ENCODE results near the gene ZNF207. TPM values are rescaled to one million over a fixed set of nuclear protein-coding genes. Genes with fewer than 3 reads are reported as not detected.
"Not testable (repeated sequence)": the region's sequence is repeated elsewhere in the genome, so short reads cannot be mapped to it uniquely, and the experiment has no call there.

The ZNF207 gene
- total RNA-seq, 1 experiment from 2014 or later: 223 TPM

DNA sequence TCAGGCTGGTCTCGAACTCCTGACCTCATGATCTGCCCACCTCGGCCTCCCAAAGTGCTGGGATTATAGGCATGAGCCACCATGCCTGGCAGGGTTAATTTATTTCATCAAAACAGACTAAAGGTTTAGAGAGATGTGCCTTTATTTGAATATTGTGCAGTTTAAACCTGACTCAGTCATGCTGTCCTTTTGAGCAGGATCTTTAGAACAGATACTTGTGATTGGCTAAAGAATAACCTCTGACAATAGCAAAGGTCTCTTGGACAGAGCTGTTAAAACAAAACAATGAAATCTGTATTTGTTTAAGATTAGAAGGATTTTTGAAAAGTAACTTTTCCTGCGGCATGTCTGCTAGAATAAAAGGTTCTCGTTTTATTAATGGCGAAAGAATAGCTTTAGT, 36.0 kb downstream of the ZNF207 start (continued):
- TF ChIP-seq ERG (CRISPR knock-in tag; IDR thresholded peaks at IDR 0.05) (no peak), KAT7 (CRISPR knock-in tag; IDR thresholded peaks at IDR 0.05; ENCODE audit: borderline replicate concordance) (no peak), STAT6 (CRISPR knock-in tag; conservative IDR thresholded peaks at IDR 0.05; ENCODE audit: low read depth) (no peak), SMAD3 (CRISPR knock-in tag; IDR thresholded peaks at IDR 0.05; ENCODE audit: borderline replicate concordance) (no peak), TEAD4 (CRISPR knock-in tag; IDR thresholded peaks at IDR 0.05) (no peak), FOXP1 (CRISPR knock-in tag; IDR thresholded peaks at IDR 0.05; ENCODE audit: borderline replicate concordance) (no peak), RORB (CRISPR knock-in tag; IDR thresholded peaks at IDR 0.05) (no peak), ATF1 (CRISPR knock-in tag; IDR thresholded peaks at IDR 0.05) (no peak), TP53 (CRISPR knock-in tag; IDR thresholded peaks at IDR 0.05) (no peak)

DNA sequence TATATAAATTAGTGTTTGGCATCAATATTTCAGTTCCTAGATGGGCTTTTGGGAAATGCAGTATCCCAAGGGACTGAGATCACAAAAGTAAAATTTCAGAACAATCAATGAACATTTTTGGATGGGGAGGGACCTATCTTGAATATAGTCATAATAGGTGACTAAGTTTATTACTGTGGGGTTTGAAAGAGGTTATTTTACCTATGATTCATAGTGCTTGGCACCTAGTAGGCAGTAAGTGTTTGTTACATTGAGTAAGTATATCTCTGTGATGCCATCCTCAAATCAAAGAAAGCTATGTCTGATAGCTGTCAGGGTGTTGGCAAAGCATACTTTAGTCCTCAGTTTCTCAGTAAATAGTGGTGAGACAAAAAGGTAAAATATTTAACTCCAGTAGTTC, 36.9 kb downstream of the ZNF207 start:
- no peak for ATAC-seq

GRCh38 chr17:32388128-32388527, 38.2 kb downstream of the ZNF207 start:
- not testable (repeated sequence) for H3K27ac Mint-ChIP-seq; H3K27me3 Mint-ChIP-seq (ENCODE audit: low read depth); ATAC-seq; H3K4me1 Mint-ChIP-seq; DNase-seq (ENCODE audit: low spot score); H3K4me3 Mint-ChIP-seq; H3K9me3 Mint-ChIP-seq; H3K36me3 Mint-ChIP-seq
- CTCF ChIA-PET: interaction anchor here (1.7 kb wide), 1 partner anchor 56 kb away, joined by 5 read pairs; the partner anchor contains the start of gene PSMD11
- POLR2A ChIA-PET: interaction anchor here (0.7 kb wide), 1 partner anchor 28 kb away, joined by 4 read pairs; no protein-coding TSS in a partner anchor

More for the DNA sequence above, 36.9 kb downstream of the ZNF207 start:
- DNase-seq (ENCODE audit: low spot score): no peak
- ChIA-PET CTCF (interaction anchor here (0.8 to 1.7 kb wide), 2 partner anchors 57 kb away, joined by 5 to 6 read pairs; partner anchors contain the start of gene PSMD11), POLR2A (interaction anchor here (0.6 kb wide), 1 partner anchor 8 kb away, joined by 3 read pairs; no protein-coding TSS in a partner anchor)
- H3K27ac Mint-ChIP-seq: no peak overlapping the region
- no peaks in the 10 kb centered on the region for H3K9me3 Mint-ChIP-seq
- peaks cover 7% of the 10 kb centered on the region for H3K36me3 Mint-ChIP-seq
- H3K4me3 Mint-ChIP-seq: no peak overlapping the region
- H3K27me3 Mint-ChIP-seq (ENCODE audit: low read depth): no peaks in the 10 kb centered on the region
- no peaks in the 10 kb centered on the region for H3K4me1 Mint-ChIP-seq
- TF ChIP-seq NR3C1 (CRISPR knock-in tag; conservative IDR thresholded peaks at IDR 0.05; ENCODE audit: low read depth) (no peak), SMAD4 (CRISPR knock-in tag; IDR thresholded peaks at IDR 0.05) (no peak), ZNF219 (CRISPR knock-in tag; IDR thresholded peaks at IDR 0.05; ENCODE audit: borderline replicate concordance) (no peak), NFATC4 (CRISPR knock-in tag; IDR thresholded peaks at IDR 0.05) (no peak), CREB1 (CRISPR knock-in tag; IDR thresholded peaks at IDR 0.05) (no peak), ZNF263 (CRISPR knock-in tag; IDR thresholded peaks at IDR 0.05; ENCODE audit: low read depth) (no peak)

DNA sequence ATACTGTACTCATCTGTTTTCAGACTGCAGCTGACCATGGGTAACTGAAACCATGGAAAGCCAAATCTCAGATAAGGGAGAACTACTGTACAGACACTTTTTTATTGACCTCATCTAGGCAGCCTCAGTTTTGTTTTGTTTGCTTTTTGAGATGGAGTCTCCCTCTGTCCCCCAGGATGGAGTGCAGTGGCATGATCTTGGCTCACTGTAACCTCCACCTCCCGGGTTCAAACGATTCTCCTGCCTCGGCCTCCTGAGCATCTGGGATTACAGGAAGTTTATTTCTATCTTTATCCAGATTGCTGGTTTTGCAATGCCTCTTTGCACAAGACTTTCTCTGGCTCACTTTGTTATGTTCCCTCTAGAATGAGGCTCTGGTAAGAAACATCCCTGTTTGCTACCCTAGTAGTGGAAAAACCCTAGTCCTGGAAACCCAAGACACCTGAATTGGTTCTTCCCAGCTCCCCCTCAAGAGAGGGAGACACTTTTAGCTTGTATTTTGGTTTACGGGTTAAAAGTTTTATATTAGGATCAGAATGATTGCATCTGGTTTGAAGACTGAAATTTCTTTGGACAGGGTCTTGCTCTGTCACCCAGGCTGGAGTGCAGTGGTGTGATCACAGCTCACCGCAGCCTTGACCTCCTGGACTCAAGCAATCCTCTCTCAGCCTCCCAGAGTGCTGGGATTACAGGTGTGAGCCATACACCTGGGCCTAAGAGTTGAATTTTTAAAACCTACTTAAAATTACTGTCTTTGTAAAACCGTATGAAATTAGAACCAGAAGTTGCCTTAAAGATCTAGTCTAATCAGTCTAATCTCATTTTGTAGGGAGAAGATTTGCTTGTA, 38.9 kb downstream of the ZNF207 start:
- Mint-ChIP-seq H3K27me3 (ENCODE audit: low read depth) (no peaks in the 10 kb centered on the region), H3K4me3 (no peak overlapping the region), H3K9me3 (peaks cover 4% of the 10 kb centered on the region), H3K36me3 (peaks cover 7% of the 10 kb centered on the region; the same call in 1 of the 2 replicates), H3K27ac (peak overlapping the region; percentile 22; the same call in 1 of the 2 replicates), H3K4me1 (no peaks in the 10 kb centered on the region)
- no peak for ATAC-seq
- CTCF ChIA-PET: interaction anchor here (1.4 to 1.7 kb wide), 2 partner anchors 55 kb away, joined by 4 to 5 read pairs; partner anchors contain the start of gene PSMD11
- POLR2A ChIA-PET: no interaction called here
- no peak for DNase-seq (ENCODE audit: low spot score)
- no peak for TF ChIP-seq ETV6 (CRISPR knock-in tag; IDR thresholded peaks at IDR 0.05)
- no peak for TF ChIP-seq TCF7 (CRISPR knock-in tag; IDR thresholded peaks at IDR 0.05; ENCODE audit: low read depth)
- no peak for TF ChIP-seq HMGXB4 (CRISPR knock-in tag; IDR thresholded peaks at IDR 0.05)
- no peak for TF ChIP-seq STAT6 (CRISPR knock-in tag; conservative IDR thresholded peaks at IDR 0.05; ENCODE audit: low read depth)
- no peak for TF ChIP-seq CREM (CRISPR knock-in tag; IDR thresholded peaks at IDR 0.05)
- TF ChIP-seq E2F5 (CRISPR knock-in tag; IDR thresholded peaks at IDR 0.05): no peak
- TF ChIP-seq EMX1 (CRISPR knock-in tag; IDR thresholded peaks at IDR 0.05): no peak

Measured in WTC11 (cell line).